Measurements from ENCODE around the gene SAT2.

SAT2 gene

DNA sequence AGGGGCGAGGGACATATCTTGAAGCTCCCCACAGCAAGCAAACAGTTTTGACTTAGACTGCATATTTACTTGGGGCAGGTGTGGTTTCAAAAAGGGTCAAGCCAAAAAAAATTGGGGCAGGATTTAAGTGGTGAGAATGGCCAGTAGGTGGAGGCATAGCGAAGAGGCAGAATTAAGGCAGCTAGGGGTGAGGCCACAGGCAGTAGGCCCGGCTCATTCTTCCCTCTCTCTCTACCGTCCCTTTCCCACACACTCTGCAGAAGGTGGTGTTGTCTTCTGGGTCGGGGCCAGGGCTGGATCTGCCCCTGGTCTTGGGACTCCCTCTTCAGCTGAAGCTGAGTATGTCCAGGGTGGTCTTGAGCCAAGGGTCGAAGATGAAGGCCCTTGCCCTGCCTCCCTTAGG is 4.9 kb upstream of the SAT2 start (continued):
- TF ChIP-seq ZNF600 (tag by site-specific recombination; IDR thresholded peaks at IDR 0.05) (peak; percentile 79; the same call in 1 of the 2 replicates), KLF9 (tag by site-specific recombination; IDR thresholded peaks at IDR 0.05; ENCODE audit: low read depth) (no peak), ZNF654 (tag by site-specific recombination; IDR thresholded peaks at IDR 0.05; ENCODE audit: low read depth) (peak; percentile 83), ZNF274 (IDR thresholded peaks at IDR 0.05; ENCODE audit: low read length) (no peak), ZNF274 (tag by site-specific recombination; IDR thresholded peaks at IDR 0.05; ENCODE audit: borderline replicate concordance) (no peak), ZNF510 (tag by site-specific recombination; IDR thresholded peaks at IDR 0.05; ENCODE audit: insufficient replicate concordance) (no peak), ZNF24 (tag by site-specific recombination; IDR thresholded peaks at IDR 0.05) (no peak), ZNF561 (tag by site-specific recombination; IDR thresholded peaks at IDR 0.05; ENCODE audit: borderline replicate concordance) (0 out of 2 replicates have a peak, but pooled peaks have one; percentile 55), ZNF37A (tag by site-specific recombination; IDR thresholded peaks at IDR 0.05) (no peak), RBAK (tag by site-specific recombination; IDR thresholded peaks at IDR 0.05) (no peak), MEIS1 (CRISPR knock-in tag; IDR thresholded peaks at IDR 0.05; ENCODE audit: borderline replicate concordance) (no peak), ZNF596 (tag by site-specific recombination; IDR thresholded peaks at IDR 0.05) (no peak; the same call in 1 of the 2 replicates), ZNF169 (tag by site-specific recombination; IDR thresholded peaks at IDR 0.05) (no peak), ZSCAN16 (tag by site-specific recombination; IDR thresholded peaks at IDR 0.05) (no peak), ZNF23 (tag by site-specific recombination; IDR thresholded peaks at IDR 0.05; ENCODE audit: borderline replicate concordance) (no peak), ZNF777 (tag by site-specific recombination; IDR thresholded peaks at IDR 0.05; ENCODE audit: borderline replicate concordance) (no peak), ZEB2 (tag by site-specific recombination; IDR thresholded peaks at IDR 0.05) (0 out of 2 replicates have a peak, but pooled peaks have one; percentile 19), SP7 (tag by site-specific recombination; IDR thresholded peaks at IDR 0.05) (0 out of 2 replicates have a peak, but pooled peaks have one; percentile 37), MZF1 (tag by site-specific recombination; IDR thresholded peaks at IDR 0.05; ENCODE audit: borderline replicate concordance) (no peak)
- TF ChIP-seq, protein P1, sequence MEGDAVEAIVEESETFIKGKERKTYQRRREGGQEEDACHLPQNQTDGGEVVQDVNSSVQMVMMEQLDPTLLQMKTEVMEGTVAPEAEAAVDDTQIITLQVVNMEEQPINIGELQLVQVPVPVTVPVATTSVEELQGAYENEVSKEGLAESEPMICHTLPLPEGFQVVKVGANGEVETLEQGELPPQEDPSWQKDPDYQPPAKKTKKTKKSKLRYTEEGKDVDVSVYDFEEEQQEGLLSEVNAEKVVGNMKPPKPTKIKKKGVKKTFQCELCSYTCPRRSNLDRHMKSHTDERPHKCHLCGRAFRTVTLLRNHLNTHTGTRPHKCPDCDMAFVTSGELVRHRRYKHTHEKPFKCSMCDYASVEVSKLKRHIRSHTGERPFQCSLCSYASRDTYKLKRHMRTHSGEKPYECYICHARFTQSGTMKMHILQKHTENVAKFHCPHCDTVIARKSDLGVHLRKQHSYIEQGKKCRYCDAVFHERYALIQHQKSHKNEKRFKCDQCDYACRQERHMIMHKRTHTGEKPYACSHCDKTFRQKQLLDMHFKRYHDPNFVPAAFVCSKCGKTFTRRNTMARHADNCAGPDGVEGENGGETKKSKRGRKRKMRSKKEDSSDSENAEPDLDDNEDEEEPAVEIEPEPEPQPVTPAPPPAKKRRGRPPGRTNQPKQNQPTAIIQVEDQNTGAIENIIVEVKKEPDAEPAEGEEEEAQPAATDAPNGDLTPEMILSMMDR (tag by site-specific recombination; IDR thresholded peaks at IDR 0.05): peak; percentile 91
- TF ChIP-seq, protein P2, sequence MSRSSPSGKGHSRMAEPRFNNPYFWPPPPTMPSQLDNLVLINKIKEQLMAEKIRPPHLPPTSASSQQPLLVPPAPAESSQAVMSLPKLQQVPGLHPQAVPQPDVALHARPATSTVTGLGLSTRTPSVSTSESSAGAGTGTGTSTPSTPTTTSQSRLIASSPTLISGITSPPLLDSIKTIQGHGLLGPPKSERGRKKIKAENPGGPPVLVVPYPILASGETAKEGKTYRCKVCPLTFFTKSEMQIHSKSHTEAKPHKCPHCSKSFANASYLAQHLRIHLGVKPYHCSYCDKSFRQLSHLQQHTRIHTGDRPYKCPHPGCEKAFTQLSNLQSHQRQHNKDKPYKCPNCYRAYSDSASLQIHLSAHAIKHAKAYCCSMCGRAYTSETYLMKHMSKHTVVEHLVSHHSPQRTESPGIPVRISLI (tag by site-specific recombination; IDR thresholded peaks at IDR 0.05): peak; percentile 76
- TF ChIP-seq, protein P3, sequence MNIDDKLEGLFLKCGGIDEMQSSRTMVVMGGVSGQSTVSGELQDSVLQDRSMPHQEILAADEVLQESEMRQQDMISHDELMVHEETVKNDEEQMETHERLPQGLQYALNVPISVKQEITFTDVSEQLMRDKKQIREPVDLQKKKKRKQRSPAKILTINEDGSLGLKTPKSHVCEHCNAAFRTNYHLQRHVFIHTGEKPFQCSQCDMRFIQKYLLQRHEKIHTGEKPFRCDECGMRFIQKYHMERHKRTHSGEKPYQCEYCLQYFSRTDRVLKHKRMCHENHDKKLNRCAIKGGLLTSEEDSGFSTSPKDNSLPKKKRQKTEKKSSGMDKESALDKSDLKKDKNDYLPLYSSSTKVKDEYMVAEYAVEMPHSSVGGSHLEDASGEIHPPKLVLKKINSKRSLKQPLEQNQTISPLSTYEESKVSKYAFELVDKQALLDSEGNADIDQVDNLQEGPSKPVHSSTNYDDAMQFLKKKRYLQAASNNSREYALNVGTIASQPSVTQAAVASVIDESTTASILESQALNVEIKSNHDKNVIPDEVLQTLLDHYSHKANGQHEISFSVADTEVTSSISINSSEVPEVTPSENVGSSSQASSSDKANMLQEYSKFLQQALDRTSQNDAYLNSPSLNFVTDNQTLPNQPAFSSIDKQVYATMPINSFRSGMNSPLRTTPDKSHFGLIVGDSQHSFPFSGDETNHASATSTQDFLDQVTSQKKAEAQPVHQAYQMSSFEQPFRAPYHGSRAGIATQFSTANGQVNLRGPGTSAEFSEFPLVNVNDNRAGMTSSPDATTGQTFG (tag by site-specific recombination; IDR thresholded peaks at IDR 0.05; ENCODE audit: borderline replicate concordance): no peak
- TF ChIP-seq, protein P4, sequence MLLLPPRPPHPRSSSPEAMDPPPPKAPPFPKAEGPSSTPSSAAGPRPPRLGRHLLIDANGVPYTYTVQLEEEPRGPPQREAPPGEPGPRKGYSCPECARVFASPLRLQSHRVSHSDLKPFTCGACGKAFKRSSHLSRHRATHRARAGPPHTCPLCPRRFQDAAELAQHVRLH (tag by site-specific recombination; IDR thresholded peaks at IDR 0.05): 0 out of 2 replicates have a peak, but pooled peaks have one; percentile 39
- TF ChIP-seq, protein P5, sequence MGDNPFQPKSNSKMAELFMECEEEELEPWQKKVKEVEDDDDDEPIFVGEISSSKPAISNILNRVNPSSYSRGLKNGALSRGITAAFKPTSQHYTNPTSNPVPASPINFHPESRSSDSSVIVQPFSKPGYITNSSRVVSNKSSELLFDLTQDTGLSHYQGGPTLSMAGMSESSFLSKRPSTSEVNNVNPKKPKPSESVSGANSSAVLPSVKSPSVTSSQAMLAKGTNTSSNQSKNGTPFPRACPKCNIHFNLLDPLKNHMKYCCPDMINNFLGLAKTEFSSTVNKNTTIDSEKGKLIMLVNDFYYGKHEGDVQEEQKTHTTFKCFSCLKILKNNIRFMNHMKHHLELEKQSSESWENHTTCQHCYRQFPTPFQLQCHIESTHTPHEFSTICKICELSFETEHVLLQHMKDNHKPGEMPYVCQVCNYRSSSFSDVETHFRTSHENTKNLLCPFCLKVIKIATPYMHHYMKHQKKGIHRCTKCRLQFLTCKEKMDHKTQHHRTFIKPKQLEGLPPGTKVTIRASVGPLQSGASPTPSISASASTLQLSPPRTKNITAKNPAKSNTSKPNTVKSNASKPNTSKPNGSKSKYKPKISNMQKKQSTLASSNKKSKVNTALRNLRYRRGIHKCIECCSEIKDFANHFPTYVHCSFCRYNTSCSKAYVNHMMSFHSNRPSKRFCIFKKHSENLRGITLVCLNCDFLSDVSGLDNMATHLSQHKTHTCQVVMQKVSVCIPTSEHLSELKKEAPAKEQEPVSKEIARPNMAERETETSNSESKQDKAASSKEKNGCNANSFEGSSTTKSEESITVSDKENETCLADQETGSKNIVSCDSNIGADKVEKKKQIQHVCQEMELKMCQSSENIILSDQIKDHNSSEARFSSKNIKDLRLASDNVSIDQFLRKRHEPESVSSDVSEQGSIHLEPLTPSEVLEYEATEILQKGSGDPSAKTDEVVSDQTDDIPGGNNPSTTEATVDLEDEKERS (tag by site-specific recombination; IDR thresholded peaks at IDR 0.05): no peak
